ENCODE measurements around the gene RNF19B. TPM values are rescaled to one million over a fixed set of nuclear protein-coding genes. Genes with fewer than 3 reads are reported as not detected.
"Not testable (repeated sequence)": the region's sequence is repeated elsewhere in the genome, so short reads cannot be mapped to it uniquely, and the experiment has no call there.

Gene RNF19B
- total and polyA plus RNA-seq, 10 of the 15 experiments (the other 5 are each of a cell fraction or from before 2014, with no cell fraction given): 2.8 to 32.6 (median 16.6) TPM

DNA sequence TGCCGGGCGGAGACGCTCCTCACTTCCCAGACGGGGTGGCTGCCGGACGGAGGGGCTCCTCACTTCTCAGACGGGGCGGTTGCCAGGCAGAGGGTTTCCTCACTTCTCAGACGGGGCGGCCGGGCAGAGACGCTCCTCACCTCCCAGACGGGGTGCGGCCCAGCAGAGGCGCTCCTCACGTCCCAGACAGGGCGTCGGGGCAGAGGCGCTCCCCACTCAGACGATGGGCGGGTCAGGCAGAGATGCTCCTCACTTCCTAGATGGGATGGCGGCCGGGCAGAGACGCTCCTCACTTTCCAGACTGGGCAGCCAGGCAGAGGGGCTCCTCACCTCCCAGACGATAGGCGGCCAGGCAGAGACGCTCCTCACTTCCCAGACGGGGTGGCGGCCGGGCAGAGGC, 10.4 kb upstream of the RNF19B start:
- H2AFZ ChIP-seq (ENCODE audit: control insufficient read depth, low read depth, low read length); H3K79me2 ChIP-seq (ENCODE audit: control insufficient read depth, insufficient read depth, low read length); H3K4me3 ChIP-seq; intact Hi-C loops (cut with micrococcal nuclease; ENCODE audit: unreplicated experiment); DNase-seq (ENCODE audit: low read depth, low spot score); H3K4me2 ChIP-seq (ENCODE audit: control insufficient read depth, insufficient read depth); H4K20me1 ChIP-seq (ENCODE audit: control insufficient read depth, insufficient read depth); CTCF ChIA-PET; H3K4me1 ChIP-seq (ENCODE audit: control insufficient read depth, insufficient read depth, low read length); ATAC-seq; H3K27me3 ChIP-seq (replicated peaks in 1 of 2; ENCODE audit: control insufficient read depth in 2 of 2, insufficient read depth in 2 of 2, low read length in 1 of 2); RAD21 ChIA-PET (ENCODE audit: unreplicated experiment); H3K9ac ChIP-seq (ENCODE audit: control insufficient read depth, insufficient read depth, low read length); H3K9me3 ChIP-seq (replicated peaks; ENCODE audit: control insufficient read depth, insufficient read depth, low read length); BruUV-seq (replicated peaks); H3K27ac ChIP-seq (ENCODE audit: control insufficient read depth, insufficient read depth); FAIRE-seq; POLR2A ChIA-PET; in situ Hi-C loops (cut with MboI); SMC1A ChIA-PET (ENCODE audit: uncharacterized antibody, unreplicated experiment); H3K36me3 ChIP-seq (ENCODE audit: control insufficient read depth in 2 of 2, insufficient read depth in 2 of 2, low read length in 1 of 2): not testable (repeated sequence)
- 79% methylated on average over 16 of the region's 30 CpGs for WGBS (ENCODE audit: insufficient coverage, insufficient replicate concordance, low lambda C conversion rate, missing lambda C conversion rate)

DNA sequence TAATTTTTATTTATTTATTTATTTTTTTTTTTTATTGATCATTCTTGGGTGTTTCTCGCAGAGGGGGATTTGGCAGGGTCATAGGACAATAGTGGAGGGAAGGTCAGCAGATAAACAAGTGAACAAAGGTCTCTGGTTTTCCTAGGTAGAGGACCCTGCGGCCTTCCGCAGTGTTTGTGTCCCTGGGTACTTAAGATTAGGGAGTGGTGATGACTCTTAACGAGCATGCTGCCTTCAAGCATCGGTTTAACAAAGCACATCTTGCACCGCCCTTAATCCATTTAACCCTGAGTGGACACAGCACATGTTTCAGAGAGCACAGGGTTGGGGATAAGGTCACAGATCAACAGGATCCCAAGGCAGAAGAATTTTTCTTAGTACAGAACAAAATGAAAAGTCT, 8.8 kb upstream of the RNF19B start:
- POLR2A ChIA-PET; RAD21 ChIA-PET (ENCODE audit: unreplicated experiment); H3K36me3 ChIP-seq (ENCODE audit: control insufficient read depth in 2 of 2, insufficient read depth in 2 of 2, low read length in 1 of 2); in situ Hi-C loops (cut with MboI); H4K20me1 ChIP-seq (ENCODE audit: control insufficient read depth, insufficient read depth); H3K4me2 ChIP-seq (ENCODE audit: control insufficient read depth, insufficient read depth); H3K9me3 ChIP-seq (replicated peaks; ENCODE audit: control insufficient read depth, insufficient read depth, low read length); SMC1A ChIA-PET (ENCODE audit: uncharacterized antibody, unreplicated experiment); FAIRE-seq; CTCF ChIA-PET; H3K4me3 ChIP-seq; BruUV-seq (replicated peaks); ATAC-seq; H3K27me3 ChIP-seq (replicated peaks in 1 of 2; ENCODE audit: control insufficient read depth in 2 of 2, insufficient read depth in 2 of 2, low read length in 1 of 2); H3K27ac ChIP-seq (ENCODE audit: control insufficient read depth, insufficient read depth); H3K4me1 ChIP-seq (ENCODE audit: control insufficient read depth, insufficient read depth, low read length); H3K9ac ChIP-seq (ENCODE audit: control insufficient read depth, insufficient read depth, low read length); DNase-seq (ENCODE audit: low read depth, low spot score); intact Hi-C loops (cut with micrococcal nuclease; ENCODE audit: unreplicated experiment); H2AFZ ChIP-seq (ENCODE audit: control insufficient read depth, low read depth, low read length); H3K79me2 ChIP-seq (ENCODE audit: control insufficient read depth, insufficient read depth, low read length): not testable (repeated sequence)
- 48% methylated on average over 3 of the region's 6 CpGs for WGBS (ENCODE audit: insufficient coverage, insufficient replicate concordance, low lambda C conversion rate, missing lambda C conversion rate)
